Panc1 (cell line): ENCODE data around the gene KCNMA1.

Experiments
- CTCF ChIP-seq: fragments of 450-650 bp; IDR thresholded peaks from 2 replicates; pipeline ENCODE4 v1.5.1; 2017; ENCODE audit warnings: mild to moderate bottlenecking
- POLR2AphosphoS5 ChIP-seq: IDR thresholded peaks from 2 replicates; pipeline ENCODE4 v1.6.1; 2012; ENCODE audit warnings: mild to moderate bottlenecking, low read depth, low read length, moderate library complexity
- REST ChIP-seq, 2 experiments: IDR thresholded peaks; 2 replicates each; pipeline ENCODE4 v1.6.1; 2011 to 2012; ENCODE audit warnings: low read depth in 2 of 2, control low read depth in 1 of 2, low read length in 1 of 2, mild to moderate bottlenecking in 1 of 2, moderate library complexity in 1 of 2; ENCODE audit not compliant: insufficient read depth in 1 of 2
- SIN3A ChIP-seq: IDR thresholded peaks from 2 replicates; pipeline ENCODE4 v1.6.1; 2012; ENCODE audit warnings: low read depth, mild to moderate bottlenecking, low read length, moderate library complexity, borderline replicate concordance; ENCODE audit not compliant: insufficient read depth

GRCh38 chr10:77301305-77301730 is 336.3 kb downstream of the KCNMA1 start:
- TF ChIP-seq CTCF (no peak), POLR2AphosphoS5 (no peak), SIN3A (no peak), REST (IDR thresholded peaks at IDR 0.05; ENCODE audit: insufficient read depth in 1 of 2, low read depth in 2 of 2, low read length in 1 of 2) (no peak)
